B cell (primary cell): ENCODE measurements around the gene MICAL3. TPM values are rescaled to one million over a fixed set of nuclear protein-coding genes. Genes with fewer than 3 reads are reported as not detected.

Source experiments
- ATAC-seq: fragments of 200-7000 bp; cut with Tn5 transposase; one replicate; pipeline ENCODE4 v1.10.0; 2021; ENCODE audit warnings: low read depth, mild to moderate bottlenecking, moderate number of reproducible peaks, moderate library complexity
- CTCF ChIA-PET: fragments of 350-600 bp; sonication (Branson Sonifier 250); formaldehyde crosslinking; loops from one replicate; lab custom pipeline; 2021; ENCODE audit warnings: antibody characterized with exemption, inconsistent platforms; lab: Charles Lee
- POLR2A ChIA-PET: fragments of 350-600 bp; sonication (Branson Sonifier 250); formaldehyde crosslinking; loops from one replicate; lab custom pipeline; 2021; ENCODE audit warnings: antibody characterized with exemption; lab: Charles Lee
- DNase-seq: peaks from one replicate; pipeline ENCODE4 v3.0.0; 2013
- H2AFZ ChIP-seq: 2 replicates; pipeline ENCODE4 v1.6.1; 2012; ENCODE audit warnings: mild to moderate bottlenecking, low read depth, low read length; ENCODE audit not compliant: insufficient read depth, poor library complexity, severe bottlenecking
- H3K27ac ChIP-seq, 2 donors: 1 replicate in 1 of 2; 2 replicates in 1 of 2; pipeline ENCODE4 v1.5.1; 2012 to 2013; ENCODE audit warnings: low read length in 2 of 2, mild to moderate bottlenecking in 2 of 2, moderate library complexity in 1 of 2
- H3K27me3 ChIP-seq, 4 experiments: fragments of 200-600 bp in 1 of 4; sonication (generic) in 1 of 4; replicated peaks in 1 of 4; 1 replicate in 2 of 4; 2 replicates in 2 of 4; pipeline versions ENCODE4 v1.6.1 to v1.7.0; 2013 to 2016; ENCODE audit warnings: low read length in 3 of 4, mild to moderate bottlenecking in 2 of 4, mixed read lengths in 1 of 4, moderate library complexity in 1 of 4; ENCODE audit not compliant: insufficient read depth in 4 of 4, control insufficient read depth in 3 of 4; ENCODE audit errors: control extremely low read depth in 1 of 4
- H3K36me3 ChIP-seq, 2 experiments: replicated peaks in 1 of 2; 1 replicate in 1 of 2; 2 replicates in 1 of 2; pipeline versions ENCODE4 v1.6.1 to v1.7.1; 2013; ENCODE audit warnings: low read length in 1 of 2; ENCODE audit not compliant: insufficient read depth in 2 of 2, control insufficient read depth in 1 of 2; ENCODE audit errors: control extremely low read depth in 1 of 2, extremely low read depth in 1 of 2
- H3K4me1 ChIP-seq, 2 donors: fragments of 200-600 bp in 1 of 2; sonication (generic) in 1 of 2; 1 replicate in 1 of 2; 2 replicates in 1 of 2; pipeline versions ENCODE4 v1.5.1 to v1.6.1; 2013 to 2017; ENCODE audit warnings: low read length in 2 of 2; ENCODE audit not compliant: control insufficient read depth in 2 of 2, insufficient read depth in 2 of 2
- H3K4me2 ChIP-seq: replicated peaks from 2 replicates; pipeline ENCODE3; 2012; ENCODE audit warnings: mild to moderate bottlenecking, low read depth, low read length; ENCODE audit not compliant: poor library complexity, severe bottlenecking
- H3K4me3 ChIP-seq, 5 experiments: fragments of 200-600 bp in 1 of 5; sonication (generic) in 1 of 5; 1 replicate in 3 of 5; 2 replicates in 2 of 5; pipeline versions ENCODE4 v1.5.1 to v1.7.0; 2011 to 2016; ENCODE audit warnings: low read length in 4 of 5, mild to moderate bottlenecking in 4 of 5, low read depth in 2 of 5, control low read depth in 1 of 5, moderate library complexity in 1 of 5; ENCODE audit not compliant: insufficient read depth in 1 of 5; ENCODE audit errors: control extremely low read depth in 1 of 5, extremely low read depth in 1 of 5
- H3K79me2 ChIP-seq: fragments of 200-600 bp; sonication (generic); one replicate; pipeline ENCODE4 v1.6.0; 2016; ENCODE audit warnings: low read length; ENCODE audit not compliant: control insufficient read depth, insufficient read depth
- H3K9ac ChIP-seq: fragments of 200-600 bp; sonication (generic); 2 replicates; pipeline ENCODE4 v1.6.1; 2017; ENCODE audit warnings: mild to moderate bottlenecking, low read length, moderate library complexity
- H3K9me3 ChIP-seq, 3 donors: one replicate each; pipeline versions ENCODE4 v1.6.1 to v1.7.1; 2013; ENCODE audit warnings: low read length in 2 of 3; ENCODE audit not compliant: control insufficient read depth in 2 of 3, insufficient read depth in 1 of 3; ENCODE audit errors: control extremely low read depth in 1 of 3
- H4K20me1 ChIP-seq: 2 replicates; pipeline ENCODE4 v1.6.0; 2012; ENCODE audit warnings: mild to moderate bottlenecking, low read length; ENCODE audit not compliant: insufficient read depth, control insufficient read depth, poor library complexity, severe bottlenecking
- H3K27ac Mint-ChIP-seq: one replicate; pipeline ENCODE4 v1.8.0; 2021; ENCODE audit warnings: mixed read lengths
- H3K27me3 Mint-ChIP-seq: one replicate; pipeline ENCODE4 v1.8.0; 2021; ENCODE audit warnings: mixed read lengths
- H3K4me1 Mint-ChIP-seq: one replicate; pipeline ENCODE4 v1.8.0; 2021; ENCODE audit warnings: mixed read lengths
- H3K4me3 Mint-ChIP-seq: one replicate; pipeline ENCODE4 v1.8.0; 2021; ENCODE audit warnings: mixed read lengths
- H3K9me3 Mint-ChIP-seq: one replicate; pipeline ENCODE4 v1.8.0; 2022; ENCODE audit warnings: mixed read lengths; ENCODE audit not compliant: insufficient read depth
- CTCF ChIP-seq: fragments of 200-600 bp; IDR thresholded peaks from one replicate; pipeline ENCODE4 v1.8.0; 2022; ENCODE audit warnings: antibody characterized with exemption, mild to moderate bottlenecking
- EZH2 ChIP-seq: IDR thresholded peaks from 2 replicates; pipeline ENCODE4 v1.6.1; 2012; ENCODE audit warnings: borderline replicate concordance, low read depth, mild to moderate bottlenecking, moderate library complexity, low read length; ENCODE audit not compliant: insufficient read depth, poor library complexity, severe bottlenecking
- WGBS: methylation state at CpG from one replicate; pipeline ENCODE4 v1.1.5; 2013; ENCODE audit warnings: missing lambda C conversion rate; ENCODE audit not compliant: insufficient coverage; 5-methylcytosine and 5-hydroxymethylcytosine counted together
- intact Hi-C: fragments of 100-400 bp; cut with micrococcal nuclease; formaldehyde crosslinking; loops from one replicate; pipeline ENCODE4 v1.10.0; 2022
- polyA plus RNA-seq: library from polyadenylated mRNA; depleted of rRNA; stranded (reverse); fragments of >200 nt; gene quantifications from 2 replicates; pipeline ENCODE4 v1.2.3, GENCODE V29; 2012
- total RNA-seq, 2 donors: library from RNA; stranded (reverse); fragments of 120-200 nt in 1 of 2; gene quantifications; 1 replicate in 1 of 2; 2 replicates in 1 of 2; pipeline versions ENCODE4 v1.2.3 to v1.2.4, GENCODE V29; 2013 to 2022

MICAL3 gene
- total and polyA plus RNA-seq, 2 donors (not counting 1 experiment from before 2014, with no cell fraction given): 50.5 to 253 TPM

GRCh38 chr22:17896586-17896985, 127.8 kb downstream of the MICAL3 start:
- H3K27me3 Mint-ChIP-seq: no peaks in the 10 kb centered on the region

More at GRCh38 chr22:17896586-17896985, 127.8 kb downstream of the MICAL3 start:
- ChIA-PET CTCF (interaction anchor here (0.6 kb wide), 1 partner anchor 179 kb away, joined by 3 read pairs; no protein-coding TSS in a partner anchor), POLR2A (no interaction called here)
- Histone ChIP-seq H3K4me1 (no peaks in the 10 kb centered on the region), H3K27ac (no peak overlapping the region), H3K9ac (no peak overlapping the region), H3K9me3 (no peaks in the 10 kb centered on the region), H3K79me2 (peaks cover 34% of the 10 kb centered on the region), H3K4me2 (no peak overlapping the region), H2AFZ (no peak overlapping the region), H3K27me3 (no peaks in the 10 kb centered on the region), H3K4me3 (no peak overlapping the region), H3K36me3 (peaks cover 0 to 93% of the 10 kb centered on the region in 2 experiments), H4K20me1 (peaks cover 33% of the 10 kb centered on the region)
- no peak for DNase-seq
- 95% methylated on average over 14 of the region's 14 CpGs for WGBS
- no peak overlapping the region for H3K27ac Mint-ChIP-seq
- H3K9me3 Mint-ChIP-seq: no peaks in the 10 kb centered on the region
- TF ChIP-seq CTCF (no peak), EZH2 (no peak)
- intact Hi-C loops: no loop called here
- H3K4me1 Mint-ChIP-seq: peaks cover 10% of the 10 kb centered on the region
- ATAC-seq: no peak
- H3K4me3 Mint-ChIP-seq: no peak overlapping the region
